NCI-H446 treated with DMSO at 0.1 percent for 48 hours (cell line): ENCODE data around the gene HRCT1.
A peak's percentile ranks its signal among the peaks of the same experiment; 100 is the strongest.
"Not testable (repeated sequence)": the region's sequence is repeated elsewhere in the genome, so short reads cannot be mapped to it uniquely, and the experiment has no call there.

Experiments
- DNase-seq: peaks from one replicate; lab custom pipeline; 2025; lab: John Stamatoyannopoulos, UW

The HRCT1 gene

DNA sequence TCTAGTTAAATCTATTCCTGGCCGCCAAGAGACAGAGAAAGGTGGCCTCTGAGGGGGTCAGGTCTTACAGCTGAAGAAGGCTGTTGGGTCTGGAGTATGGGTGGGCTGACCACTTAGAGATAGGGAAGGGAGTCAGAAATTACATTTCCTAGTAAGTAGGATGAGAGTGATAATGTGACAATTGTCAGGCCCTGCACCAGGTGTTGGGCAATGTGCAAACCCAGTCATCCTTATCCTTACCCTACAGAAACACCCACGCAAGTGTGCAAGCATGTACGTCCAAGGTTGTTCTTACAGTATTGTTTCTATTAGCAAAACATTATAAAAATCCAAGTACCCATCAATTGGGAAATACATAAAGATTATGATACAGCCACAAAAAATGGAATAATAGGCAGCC, 12.8 kb downstream of the HRCT1 start:
- no peak for DNase-seq

DNA sequence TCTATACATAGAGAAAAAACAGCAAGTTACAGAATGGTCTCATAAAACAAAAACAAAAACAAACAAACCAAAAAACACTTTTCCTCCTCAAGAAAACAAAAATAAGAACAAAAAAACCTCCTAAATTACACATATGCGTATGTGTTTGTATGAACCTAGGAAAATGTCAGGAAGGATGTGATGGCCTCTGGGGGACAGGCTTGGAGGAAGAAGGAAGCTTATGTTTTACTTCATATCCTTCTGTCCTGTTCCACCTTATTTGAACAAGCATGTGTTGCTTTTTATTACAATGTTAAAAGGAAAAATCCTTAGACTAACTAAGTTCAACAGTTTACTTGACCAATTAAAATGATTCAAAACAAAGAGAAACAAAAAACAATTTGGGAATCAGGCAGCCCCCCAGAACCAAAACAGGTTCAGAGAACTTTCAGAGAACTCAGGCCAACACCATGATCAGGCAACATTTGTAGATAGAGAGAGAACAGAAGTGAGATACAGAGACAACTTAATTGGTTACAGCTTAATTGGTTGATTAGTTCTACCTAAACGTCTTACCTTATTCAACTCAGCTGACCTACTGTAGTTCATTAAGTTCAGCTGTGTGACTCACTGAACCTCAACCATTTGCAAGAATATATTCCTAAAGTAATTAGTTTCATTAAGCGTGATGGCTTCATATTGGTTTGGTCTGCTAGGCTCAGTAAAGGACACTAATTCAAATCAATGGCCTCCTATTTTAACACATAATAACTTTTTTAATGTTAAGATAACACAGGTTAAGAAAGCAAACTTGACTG, 13.4 kb downstream of the HRCT1 start:
- DNase-seq: no peak

DNA sequence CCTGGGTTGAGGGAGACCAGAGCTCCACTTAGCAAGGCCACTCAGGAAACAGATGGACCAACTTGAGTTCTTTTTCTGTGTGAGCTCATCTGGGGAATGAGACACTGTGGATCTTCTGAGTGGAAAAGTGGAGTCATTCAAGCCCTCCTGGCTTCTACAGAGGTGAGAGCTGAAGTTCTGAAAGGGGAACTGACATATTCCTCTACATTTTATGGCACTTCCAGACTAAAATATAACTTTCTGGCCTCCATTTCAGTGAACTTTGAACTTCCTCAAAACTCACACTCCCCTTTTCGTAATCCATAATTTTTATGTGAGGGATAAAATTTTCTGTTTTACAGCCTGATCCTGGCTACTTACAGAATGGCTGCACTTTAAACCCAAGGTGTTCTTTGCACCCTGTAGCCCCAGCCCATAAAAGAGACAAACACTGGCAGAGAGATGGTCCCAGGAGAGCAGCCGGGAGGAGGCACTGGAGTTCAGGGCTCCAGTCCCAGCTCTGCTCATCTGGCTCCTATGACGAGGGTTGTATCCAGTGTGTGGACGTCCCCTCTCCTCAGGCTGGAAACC, 14.1 kb downstream of the HRCT1 start:
- no peak for DNase-seq

DNA sequence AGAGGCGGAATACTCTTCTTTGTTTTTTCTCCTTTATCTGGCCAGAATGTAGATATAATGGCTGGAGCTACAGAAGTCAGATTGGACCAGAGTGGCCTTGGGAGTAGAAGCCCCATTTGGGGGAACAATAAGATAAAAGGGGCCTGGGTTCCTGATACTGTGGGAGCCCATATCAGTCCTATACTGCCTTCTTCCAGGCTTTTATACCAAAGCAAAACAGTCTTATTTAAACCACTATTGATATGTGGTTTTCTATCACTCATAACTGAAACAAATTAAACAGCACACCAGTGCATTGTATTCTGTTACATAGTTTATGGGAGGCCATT, 17.6 kb downstream of the HRCT1 start:
- DNase-seq: no peak

DNA sequence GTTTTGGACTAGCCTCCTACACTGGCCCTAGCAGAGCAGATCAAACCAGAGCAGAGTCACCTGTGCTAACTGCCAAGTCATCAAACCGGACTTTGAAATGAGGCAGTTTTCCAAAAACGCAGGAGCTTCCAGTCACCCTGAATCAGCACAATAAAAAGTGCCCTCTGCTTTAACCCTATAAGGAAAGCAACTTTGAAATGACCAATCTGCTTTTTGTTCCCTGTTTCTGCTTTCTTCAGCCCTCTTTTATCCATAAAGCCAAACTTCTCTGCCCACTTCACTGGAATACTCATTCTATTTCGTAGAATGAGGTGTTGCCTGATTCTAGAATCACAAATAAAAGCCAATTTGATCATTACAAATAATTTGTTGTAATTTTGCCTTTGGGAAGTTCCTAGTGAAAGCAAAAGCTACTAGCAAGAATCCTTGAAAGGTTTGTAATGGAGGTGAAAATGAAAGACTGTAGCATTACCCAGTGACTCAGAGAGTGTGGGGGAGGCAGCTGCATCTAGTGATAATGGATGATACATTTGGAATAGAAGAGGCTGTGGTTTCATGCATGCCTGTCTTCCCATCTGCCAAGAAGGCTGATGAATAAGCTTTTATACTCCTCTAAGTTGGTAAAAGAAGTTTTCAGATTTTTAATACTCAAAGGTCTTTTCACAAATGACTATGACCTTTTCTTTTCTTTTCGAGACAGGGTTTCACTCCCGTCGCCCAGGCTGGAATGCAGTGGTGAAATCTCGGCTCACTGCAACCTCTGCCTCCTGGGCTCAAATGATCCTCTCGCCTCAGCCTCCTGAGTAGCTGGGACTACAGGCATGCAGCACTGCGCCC, 18.1 kb downstream of the HRCT1 start:
- DNase-seq: no peak

DNA sequence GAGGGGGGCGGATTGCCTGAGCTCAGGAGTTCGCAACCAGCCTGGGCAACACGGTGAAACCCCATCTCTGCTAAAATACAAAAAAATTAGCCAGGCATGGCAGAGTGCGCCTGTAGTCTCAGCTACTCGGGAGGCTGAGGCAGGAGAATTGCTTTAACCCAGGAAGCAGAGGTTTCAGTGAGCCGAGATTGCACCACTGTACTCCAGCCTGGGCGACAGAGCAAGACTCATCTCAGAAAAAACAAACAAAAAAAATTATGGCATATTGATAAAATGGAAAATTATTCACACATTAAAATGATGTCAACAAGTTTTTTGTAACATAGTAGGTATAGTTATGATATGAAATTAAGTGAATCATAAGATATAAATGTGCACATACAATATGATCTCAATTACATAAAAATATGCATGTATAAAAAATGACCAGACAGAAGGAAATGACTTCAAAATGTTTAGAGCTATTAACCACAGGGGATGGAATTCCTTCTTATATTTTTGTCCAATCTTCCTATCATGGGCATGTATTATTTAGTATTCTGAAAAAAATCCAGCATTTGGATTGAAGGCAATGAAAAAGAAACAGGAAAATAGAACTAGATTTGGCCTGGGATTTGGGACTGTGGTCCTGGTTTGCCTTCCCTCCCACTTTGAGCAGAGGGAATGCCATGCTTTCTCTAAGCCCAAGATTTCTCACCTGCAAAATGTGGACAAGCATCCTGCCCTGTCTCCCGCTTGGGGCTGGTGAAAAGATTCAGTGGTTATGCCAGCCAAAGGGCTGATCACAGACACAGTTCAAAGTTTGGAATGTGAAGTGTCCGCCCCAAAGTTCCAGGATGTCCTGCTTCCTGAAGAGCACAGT, 22.8 kb downstream of the HRCT1 start:
- DNase-seq: no peak

DNA sequence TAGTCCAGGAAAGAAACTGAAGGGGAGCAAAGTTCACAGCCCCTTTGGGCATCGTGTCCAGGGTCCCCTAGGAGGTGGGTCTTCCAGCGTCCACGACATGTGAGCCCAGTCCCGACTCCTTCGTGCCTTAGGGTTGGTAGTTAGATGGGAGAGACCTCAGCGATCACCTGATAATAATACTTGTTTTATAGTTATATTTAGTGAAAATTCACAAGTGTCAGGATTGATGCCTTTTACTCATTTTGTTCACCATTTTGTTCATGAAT, 23.4 kb downstream of the HRCT1 start:
- no peak for DNase-seq

DNA sequence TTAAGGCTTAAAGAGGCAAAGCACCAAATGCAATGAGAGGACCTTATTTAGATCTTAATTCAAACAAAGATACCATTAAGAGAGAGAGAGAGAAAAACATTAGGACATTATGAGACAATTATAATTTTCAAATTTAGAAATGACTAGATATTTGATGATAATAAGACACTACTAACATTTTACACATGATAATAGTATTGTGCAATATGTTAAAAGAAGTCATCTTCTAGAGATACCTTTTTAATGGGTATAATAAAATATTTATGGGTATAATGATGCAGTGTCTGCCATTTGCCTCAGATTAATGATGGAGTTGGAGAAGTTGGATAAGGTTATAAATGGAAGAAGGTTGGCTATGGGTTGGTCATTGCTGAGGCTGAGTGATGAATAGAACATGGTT, 24.5 kb downstream of the HRCT1 start:
- no peak for DNase-seq

DNA sequence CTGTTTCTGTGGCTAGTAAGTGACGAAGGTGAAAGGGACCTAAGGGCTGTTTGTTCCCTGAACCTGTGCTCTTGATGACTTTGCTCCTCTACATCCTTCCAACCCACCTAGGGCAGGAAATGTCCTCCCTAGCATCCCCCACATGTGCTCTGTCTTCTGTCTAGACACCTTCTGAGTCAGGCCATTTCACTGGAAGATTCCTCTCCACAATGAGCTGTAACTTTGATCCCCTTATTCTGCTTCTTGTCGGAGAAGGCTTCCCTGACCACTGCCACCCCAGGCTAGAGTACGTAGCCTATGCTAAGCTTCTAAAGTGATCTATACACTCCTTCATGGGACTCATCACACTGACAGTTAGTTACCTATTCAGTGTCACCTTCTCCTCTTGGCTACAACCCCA, 25.0 kb downstream of the HRCT1 start:
- DNase-seq: no peak

DNA sequence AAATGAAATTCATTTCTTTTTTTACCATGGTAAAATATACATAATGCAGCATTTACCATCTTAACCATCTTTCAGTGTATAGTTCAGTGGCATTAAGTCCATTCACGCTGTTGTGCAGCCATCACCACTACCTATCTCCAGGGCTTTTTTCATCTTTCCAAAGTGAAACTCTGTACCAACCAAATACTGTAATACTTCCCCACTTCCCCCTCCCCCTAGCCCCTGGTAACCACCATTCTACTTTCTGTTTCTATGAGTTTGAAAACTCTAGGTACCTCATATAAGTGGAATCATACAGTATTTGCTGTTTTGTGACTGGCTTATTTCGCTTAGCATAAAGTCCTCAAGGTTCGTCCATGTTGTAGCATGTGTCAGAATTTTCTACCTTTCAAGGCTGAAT, 26.7 kb downstream of the HRCT1 start:
- DNase-seq: no peak

DNA sequence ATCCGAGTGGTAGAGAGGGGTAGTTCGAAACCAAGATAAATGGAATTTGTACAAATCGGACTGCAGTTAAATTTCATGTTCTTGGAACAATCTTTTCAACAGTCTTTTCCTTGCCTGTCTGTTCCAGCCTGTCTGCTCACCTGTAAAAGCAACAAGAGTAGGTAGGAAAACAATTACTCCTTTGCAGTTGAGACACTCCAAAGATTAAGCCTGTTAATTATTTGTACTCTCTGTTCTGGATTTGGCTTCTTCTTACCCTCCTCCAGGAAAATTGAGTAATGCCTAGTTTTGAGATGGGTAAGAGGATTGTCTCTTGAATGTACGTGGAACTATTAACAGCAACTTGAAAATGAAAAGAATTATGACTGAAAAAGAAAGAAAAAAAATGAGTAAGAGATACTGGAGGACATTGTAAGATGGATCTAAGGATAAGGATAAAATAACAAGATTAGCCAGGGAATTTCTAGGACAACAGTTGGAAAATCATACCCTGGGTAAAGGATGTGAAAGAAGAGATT, 27.6 kb downstream of the HRCT1 start:
- DNase-seq: no peak

DNA sequence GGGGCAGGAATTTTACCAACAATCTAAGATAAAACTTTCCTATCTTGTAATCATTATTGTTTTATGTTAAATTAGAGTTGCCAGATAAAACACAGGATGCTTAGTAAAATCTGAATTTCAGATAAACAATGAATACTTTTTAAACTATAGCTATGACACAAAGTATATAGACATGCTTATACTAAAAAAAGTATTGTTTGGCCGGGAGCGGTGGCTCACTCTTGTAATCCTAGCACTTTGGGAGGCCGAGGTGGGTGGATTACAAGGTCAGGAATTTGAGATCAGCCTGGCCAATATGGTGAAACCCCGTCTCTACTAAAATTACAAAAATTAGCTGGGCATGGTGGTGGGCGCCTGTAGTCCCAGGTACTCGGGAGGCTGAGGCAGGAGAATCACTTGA, 28.1 kb downstream of the HRCT1 start:
- DNase-seq: not testable (repeated sequence)

DNA sequence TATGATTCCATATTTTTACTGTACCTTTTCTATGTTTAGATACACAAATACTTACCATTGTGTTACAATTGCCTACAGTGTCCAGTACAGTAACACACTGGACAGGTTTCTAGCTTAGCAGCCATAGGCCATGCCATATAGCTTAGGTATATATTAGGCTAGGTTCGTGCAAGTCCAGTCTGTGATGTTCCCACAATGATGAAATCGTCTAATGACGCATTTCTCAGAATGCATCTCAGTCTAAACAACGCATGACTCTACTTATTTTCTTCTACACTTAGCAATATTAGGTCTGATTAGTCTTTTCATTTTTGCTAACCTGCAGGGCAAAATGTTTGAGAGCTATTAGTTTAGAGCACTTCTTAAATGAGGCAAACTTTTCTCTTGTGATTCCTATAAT, 29.3 kb downstream of the HRCT1 start:
- DNase-seq: no peak

DNA sequence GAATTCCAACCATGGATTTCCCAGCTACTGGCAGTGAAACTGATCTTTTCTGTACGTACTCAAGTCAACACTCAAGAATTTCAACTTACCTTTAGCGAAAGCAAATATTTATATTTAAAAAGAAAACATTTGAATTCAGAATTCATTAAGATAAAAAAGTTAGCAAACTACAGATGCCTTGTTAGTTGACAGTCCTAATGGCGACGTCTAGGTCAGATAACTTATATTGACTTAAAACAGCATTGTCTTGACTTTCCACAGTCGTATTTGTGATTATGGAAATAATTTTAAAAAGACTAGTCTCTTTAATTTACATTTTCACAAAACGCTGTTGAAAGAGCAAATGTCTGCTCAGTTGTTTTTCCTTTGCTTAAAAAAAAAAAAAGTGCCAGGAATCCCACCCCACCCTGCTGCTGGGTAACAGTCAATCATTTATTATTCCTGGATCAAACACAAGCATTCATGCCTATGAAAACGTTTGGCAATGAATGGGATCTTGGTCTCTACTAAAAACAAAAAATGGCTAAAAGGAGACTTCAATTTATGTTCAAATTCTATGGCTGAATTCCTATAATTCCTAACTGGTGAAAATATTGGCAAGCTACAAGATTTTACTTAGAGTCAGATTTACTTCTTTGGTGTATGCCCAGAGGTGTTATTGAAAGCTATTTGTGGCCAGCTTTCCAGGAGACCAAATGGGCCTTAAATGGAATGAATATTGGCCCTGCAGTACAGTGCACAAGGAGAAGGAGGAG, 29.9 kb downstream of the HRCT1 start:
- peak; percentile 26 for DNase-seq

DNA sequence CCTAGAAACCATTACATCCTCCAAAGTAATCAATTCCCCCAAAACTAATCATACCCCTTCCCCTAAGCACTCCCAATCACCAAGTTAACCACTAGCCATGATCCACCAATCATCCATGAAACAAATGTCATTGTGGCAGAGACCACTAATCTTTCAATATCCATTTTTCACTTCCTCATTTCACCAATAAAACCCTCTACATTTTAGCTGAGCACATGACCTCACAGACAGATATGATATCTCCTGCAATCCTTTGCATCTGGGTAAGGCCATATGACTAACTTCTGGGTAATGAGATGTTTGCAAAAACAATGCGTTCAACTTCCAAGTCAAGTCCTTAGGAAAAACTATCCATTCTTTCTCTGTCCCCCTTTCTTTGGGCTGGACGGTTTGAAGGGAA, 31.2 kb downstream of the HRCT1 start:
- no peak for DNase-seq

DNA sequence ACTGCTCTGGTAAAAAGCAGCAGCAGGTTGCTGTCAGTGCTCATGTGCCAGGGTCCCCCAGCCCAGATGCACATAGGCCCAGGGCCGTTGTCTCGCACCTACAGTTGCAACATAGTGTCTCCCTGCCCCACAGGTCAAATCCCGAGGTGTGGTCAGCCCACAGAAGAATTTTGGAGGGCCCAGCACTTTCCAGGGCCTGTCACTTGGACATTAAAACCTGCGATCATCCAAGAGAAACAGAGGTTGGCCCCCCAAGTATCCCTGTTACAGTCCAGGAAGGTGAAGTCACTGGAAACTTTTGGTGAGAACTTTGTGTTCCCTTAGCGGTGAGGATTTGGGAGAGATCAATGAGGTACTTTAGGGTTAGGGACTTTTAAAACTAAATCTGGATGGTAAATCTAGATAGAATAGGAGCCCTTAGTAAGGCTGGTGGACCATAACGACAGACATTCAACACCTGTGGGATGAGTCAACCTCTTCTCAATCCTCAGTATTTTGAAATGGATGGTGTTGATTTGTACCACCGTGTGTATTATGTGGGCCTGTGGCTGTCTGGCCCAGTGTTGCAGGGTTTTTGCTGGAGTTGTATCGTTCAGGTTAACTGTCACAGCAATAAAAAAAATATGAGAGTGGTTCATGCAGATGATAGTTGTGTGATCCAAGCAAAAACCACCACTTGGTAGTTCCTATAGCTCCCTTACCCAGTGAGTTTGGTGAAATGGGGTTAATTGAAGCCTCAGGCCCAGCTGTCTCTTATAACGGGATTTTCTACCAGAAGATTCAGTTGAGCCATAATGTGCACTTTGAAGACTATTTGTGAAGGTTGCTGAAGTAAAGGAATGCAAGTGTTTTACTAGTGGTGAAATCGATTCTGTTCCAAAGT, 32.7 kb downstream of the HRCT1 start:
- no peak for DNase-seq

DNA sequence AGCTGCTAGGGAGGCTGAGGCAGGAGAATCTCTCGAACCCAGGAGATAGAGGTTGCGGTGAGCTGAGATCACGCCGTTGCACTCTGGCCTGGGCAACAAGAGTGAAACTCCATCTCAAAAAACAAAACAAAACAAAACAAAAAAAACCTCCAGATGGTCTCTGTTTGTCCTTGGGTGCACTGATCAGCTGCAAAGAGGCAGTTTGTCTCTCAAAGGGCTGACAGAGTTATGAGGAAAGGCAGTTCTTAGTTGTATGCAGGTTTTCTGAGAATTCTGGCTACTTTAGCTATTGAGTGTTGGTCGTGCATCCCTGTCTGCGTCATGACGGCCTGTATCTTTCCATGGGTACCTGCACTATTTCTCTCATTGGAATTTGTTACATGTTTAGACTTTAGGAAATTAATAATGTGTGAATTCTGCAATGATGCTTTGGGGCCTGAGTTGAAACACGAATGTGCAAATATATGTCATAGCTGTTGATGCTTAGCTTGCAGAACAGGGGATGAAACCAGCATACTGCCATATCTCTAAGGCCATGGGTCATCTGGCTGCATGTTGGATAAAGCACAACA, 33.8 kb downstream of the HRCT1 start:
- DNase-seq: no peak

DNA sequence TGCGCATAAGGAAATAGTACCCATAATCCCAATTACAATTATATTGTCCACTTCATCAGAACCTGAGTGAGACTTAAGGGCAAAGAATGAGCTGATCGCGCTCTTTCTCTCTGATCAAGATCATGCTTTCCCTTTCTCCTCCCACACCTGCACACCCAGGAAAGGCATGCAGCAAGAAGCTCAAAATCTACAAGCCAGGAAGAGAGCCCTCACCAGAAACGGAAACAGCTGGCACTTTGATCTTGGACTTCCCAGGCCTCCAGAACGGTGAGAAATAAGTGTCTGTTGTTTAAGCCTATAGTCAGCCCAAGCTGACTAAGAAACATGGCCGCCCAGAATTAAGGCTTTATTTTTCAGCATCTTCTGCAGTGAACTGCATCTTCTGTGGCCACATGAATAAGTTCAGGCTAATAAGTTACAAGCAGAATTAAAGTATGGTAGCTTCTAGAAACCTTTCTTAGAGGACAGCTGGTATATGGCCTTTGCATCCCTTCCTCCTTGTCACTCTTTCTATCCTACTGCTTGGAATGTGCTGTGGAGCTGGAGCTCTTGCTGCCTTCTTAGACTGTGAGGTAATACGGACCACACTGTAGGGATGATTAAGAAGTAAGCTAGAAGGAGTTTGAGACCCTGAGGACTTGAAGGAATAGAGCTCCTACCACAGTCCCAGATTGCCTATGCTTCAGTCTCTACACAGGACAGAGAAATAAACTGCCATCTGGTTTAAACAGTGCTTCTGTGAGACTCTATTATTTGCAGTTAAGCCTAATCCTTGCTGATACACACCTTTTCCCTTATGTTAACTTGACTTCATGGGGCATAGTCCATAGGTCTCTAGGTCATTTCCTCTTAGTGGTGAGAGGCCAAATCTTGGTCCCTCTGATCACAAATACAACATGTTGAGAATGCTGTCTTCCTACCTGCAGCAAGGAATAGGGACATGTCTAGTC, 34.7 kb downstream of the HRCT1 start:
- no peak for DNase-seq

DNA sequence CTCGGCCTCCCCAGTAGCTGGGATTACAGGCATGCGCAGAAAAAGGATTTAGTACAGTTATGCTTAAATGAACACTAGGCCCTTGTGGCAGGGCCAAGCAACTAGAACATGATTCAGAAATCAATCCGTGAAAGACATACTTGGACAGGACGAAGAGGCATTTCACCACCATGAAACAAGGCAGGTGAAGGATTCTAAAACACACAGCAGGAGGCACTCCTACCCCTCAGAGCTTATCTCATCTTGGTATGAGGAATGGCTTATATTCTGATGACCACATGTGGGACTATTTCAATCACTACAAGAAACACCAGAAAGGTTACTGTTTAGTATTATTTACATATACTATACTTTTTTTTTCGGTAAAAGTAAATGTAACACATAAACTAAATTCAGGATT, 36.3 kb downstream of the HRCT1 start:
- no peak for DNase-seq
